ENCODE results near the gene LRMDA.

Gene LRMDA

DNA sequence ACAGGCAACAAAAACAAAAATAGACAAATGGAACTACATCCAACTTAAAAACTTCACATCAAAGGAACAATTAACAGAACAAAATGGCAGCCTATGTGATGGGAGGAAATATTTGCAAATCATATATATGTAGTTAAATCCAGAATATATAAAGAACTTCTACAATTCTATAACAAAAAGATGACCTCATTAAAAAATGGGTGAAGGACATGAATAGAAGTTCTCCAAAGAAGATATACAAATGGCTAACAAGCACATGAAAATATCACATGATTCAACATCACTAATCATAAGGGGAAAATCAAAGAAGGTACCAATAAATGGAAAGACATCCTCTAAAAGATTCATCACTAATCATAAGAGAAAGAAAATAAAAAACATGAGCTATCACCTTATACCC lies 416.1 kb downstream of the LRMDA start:
- DNase-seq = no peak
- in situ Hi-C loops (cut with MboI; ENCODE audit: low pct_unique_long_range_greater_than_20kb, low sequenced_read_pairs) = no loop called here

DNA sequence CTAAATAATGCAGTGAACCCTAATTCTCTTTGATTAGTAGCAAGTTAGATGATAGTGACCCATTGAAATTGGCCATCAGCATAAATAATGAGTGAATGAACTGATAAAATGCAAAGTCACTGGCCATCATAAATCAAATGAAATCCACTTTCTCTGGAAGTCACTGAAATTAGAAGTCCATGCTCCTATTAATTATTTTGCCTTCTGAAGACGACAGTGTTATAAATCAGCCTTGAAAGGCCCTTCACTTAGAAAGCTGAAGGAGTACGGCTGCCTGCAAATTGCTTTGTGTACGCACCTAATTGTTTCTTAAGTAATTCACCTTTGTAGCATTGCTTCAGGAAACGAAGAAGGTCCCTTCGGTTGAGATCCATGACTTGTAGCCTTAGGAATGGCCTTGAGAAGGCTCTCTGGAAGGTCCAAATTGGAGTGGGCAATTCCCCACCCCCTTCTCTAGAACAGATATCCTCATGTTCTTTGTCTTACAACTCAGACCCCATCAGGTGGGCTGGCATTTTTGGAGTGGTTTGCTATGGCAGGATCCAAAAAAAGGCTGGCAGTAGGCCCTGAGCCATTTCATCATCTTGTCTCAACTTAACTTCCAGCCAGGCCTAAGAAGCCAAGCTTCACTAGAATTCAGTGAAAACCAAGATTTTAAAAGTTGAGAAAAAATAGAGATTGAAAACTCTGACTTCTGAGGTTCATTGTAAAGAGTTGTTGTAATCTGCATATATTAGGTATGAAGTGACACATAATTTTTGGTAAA lies 420.3 kb downstream of the LRMDA start:
- in situ Hi-C loops (cut with MboI; ENCODE audit: low pct_unique_long_range_greater_than_20kb, low sequenced_read_pairs) = no loop called here

DNA sequence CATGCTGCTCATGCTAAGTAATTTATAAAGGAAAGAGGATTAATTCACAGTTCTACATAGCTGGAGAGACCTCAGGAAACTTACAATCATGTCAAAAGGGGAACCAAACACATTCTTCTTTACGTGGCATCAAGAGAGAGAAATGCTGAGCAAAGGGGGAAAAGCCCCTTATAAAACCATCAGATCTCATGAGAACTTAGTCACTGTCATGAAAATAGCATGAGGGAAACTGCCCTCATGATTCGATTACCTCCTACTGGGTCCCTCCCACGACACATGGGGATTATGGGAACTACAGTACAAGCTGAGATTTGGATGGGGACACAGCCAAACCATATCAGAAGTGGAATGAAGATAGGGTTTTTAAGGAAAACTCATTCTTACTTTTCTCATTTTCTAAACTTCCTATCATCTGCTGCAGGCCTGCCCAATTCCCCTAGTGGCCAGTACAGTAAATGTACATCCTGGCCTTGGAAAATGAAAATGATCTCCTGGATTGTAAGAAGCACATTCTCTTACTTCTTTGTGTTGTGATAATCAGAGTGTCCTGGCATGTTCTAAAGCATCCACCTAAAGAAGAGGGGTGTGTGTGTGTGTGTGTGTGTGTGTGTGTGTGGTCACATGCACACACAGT lies 421.5 kb downstream of the LRMDA start:
- no peak for DNase-seq
- in situ Hi-C loops (cut with MboI; ENCODE audit: low pct_unique_long_range_greater_than_20kb, low sequenced_read_pairs) = no loop called here

More for the DNA sequence above, 420.3 kb downstream of the LRMDA start:
- DNase-seq = no peak

- DNase-seq = no peak
- in situ Hi-C loops (cut with MboI; ENCODE audit: low pct_unique_long_range_greater_than_20kb, low sequenced_read_pairs) = no loop called here
These were observed 425.9 kb downstream of the LRMDA start for GRCh38 chr10:75857269-75857846.

GRCh38 chr10:75857896-75858295 lies 426.5 kb downstream of the LRMDA start:
- in situ Hi-C loops (cut with MboI; ENCODE audit: low pct_unique_long_range_greater_than_20kb, low sequenced_read_pairs) = no loop called here
- DNase-seq = no peak

- in situ Hi-C loops (cut with MboI; ENCODE audit: low pct_unique_long_range_greater_than_20kb, low sequenced_read_pairs) = no loop called here
These were observed 426.9 kb downstream of the LRMDA start for GRCh38 chr10:75858339-75858738.

GRCh38 chr10:75859141-75859540 lies 427.7 kb downstream of the LRMDA start:
- in situ Hi-C loops (cut with MboI; ENCODE audit: low pct_unique_long_range_greater_than_20kb, low sequenced_read_pairs) = no loop called here
- DNase-seq = no peak

More at GRCh38 chr10:75858339-75858738, 426.9 kb downstream of the LRMDA start:
- DNase-seq = no peak

- in situ Hi-C loops (cut with MboI; ENCODE audit: low pct_unique_long_range_greater_than_20kb, low sequenced_read_pairs) = no loop called here
These were observed 428.6 kb downstream of the LRMDA start for GRCh38 chr10:75860009-75860408.

GRCh38 chr10:75861582-75861981 lies 430.2 kb downstream of the LRMDA start:
- in situ Hi-C loops (cut with MboI; ENCODE audit: low pct_unique_long_range_greater_than_20kb, low sequenced_read_pairs) = no loop called here
- DNase-seq = no peak

More at GRCh38 chr10:75860009-75860408, 428.6 kb downstream of the LRMDA start:
- DNase-seq = no peak

DNA sequence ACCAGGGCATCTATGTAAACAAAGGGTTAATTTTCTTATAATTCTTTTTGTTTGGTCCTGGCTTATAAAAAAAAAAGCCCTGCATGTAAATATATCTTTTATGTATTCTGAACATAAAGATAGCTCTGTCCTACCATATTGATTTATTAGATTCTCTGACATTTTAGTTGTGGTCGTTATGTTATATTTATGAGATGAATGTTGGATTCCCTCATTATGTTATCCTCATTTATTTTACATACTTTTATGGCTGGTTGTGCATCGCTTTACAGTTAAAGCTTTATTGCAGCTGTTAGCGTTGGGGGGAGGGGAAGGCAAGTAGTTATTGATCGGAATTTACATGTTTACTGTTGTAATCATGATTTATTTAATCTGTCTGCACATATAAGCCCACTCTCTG lies 431.5 kb downstream of the LRMDA start:
- DNase-seq = no peak

DNA sequence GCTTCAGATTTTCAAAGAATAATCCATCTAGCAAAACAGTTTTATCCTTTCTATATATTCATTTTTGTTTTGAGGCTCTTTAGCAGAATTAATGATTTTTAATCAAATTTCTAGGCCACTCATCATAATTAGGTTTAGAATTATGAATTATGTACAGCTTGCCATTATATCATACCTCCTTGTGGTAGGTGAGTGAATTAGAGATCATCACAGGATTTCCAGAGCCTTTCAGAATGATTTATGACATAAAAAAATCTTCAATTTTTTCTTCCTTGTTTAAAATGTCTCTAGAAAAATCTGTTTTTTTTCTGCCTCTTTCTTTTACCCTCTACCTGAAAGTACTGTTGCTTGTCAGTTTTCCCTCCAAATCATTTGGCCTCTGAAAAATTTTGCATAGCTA lies 433.3 kb downstream of the LRMDA start:
- DNase-seq = no peak
- in situ Hi-C loops (cut with MboI; ENCODE audit: low pct_unique_long_range_greater_than_20kb, low sequenced_read_pairs) = no loop called here

More for the DNA sequence above, 431.5 kb downstream of the LRMDA start:
- in situ Hi-C loops (cut with MboI; ENCODE audit: low pct_unique_long_range_greater_than_20kb, low sequenced_read_pairs) = no loop called here

- in situ Hi-C loops (cut with MboI; ENCODE audit: low pct_unique_long_range_greater_than_20kb, low sequenced_read_pairs) = no loop called here
- no peak for DNase-seq
These were observed 434.2 kb downstream of the LRMDA start for GRCh38 chr10:75865413-75866299.

GRCh38 chr10:75866300-75866625 lies 434.8 kb downstream of the LRMDA start:
- in situ Hi-C loops (cut with MboI; ENCODE audit: low pct_unique_long_range_greater_than_20kb, low sequenced_read_pairs) = no loop called here

DNA sequence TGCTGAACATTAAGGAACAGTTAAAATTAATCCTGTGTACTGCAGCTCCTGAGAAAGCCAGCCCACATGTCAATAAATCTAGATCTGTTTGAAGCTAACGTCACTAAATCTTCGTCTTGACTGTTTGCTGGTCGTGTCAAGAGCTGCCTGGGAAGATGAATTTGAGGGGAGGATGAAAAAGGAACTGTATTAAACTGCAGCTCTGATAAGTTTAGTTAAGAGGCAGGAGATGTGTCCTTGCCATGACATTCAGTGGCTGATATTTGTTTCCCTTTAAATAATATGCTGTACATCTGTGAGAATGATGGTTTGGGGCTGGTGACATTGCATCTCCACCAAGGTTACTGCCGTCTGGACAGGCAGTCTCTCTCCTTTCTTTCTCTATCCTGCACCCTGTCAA lies 435.3 kb downstream of the LRMDA start:
- in situ Hi-C loops (cut with MboI; ENCODE audit: low pct_unique_long_range_greater_than_20kb, low sequenced_read_pairs) = no loop called here
- no peak for DNase-seq

More at GRCh38 chr10:75866300-75866625, 434.8 kb downstream of the LRMDA start:
- DNase-seq = no peak

DNA sequence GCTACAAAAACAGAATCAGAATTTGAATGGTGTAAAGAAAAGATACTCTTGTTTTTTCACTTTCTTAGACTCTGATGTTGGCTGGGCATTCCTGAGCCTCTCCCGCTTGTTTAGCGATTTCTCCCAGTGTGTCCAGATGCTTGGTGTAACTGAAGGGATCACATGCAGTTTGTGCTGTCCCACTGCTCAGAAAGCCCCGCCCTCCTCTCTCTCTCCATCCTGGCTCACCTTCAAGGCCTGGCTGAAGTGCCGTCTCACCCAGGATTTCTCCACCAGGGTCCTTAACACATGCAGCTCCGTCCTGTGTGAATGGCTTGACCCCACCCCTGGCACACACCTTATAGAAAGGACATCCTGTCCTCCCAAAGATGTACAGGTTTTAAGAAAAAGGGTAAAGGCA lies 437.1 kb downstream of the LRMDA start:
- in situ Hi-C loops (cut with MboI; ENCODE audit: low pct_unique_long_range_greater_than_20kb, low sequenced_read_pairs) = no loop called here
- no peak for DNase-seq

GRCh38 chr10:75870039-75870645 lies 438.7 kb downstream of the LRMDA start:
- in situ Hi-C loops (cut with MboI; ENCODE audit: low pct_unique_long_range_greater_than_20kb, low sequenced_read_pairs) = no loop called here
- no peak for DNase-seq

GRCh38 chr10:75875740-75876139 lies 444.3 kb downstream of the LRMDA start:
- no peak for DNase-seq
- in situ Hi-C loops (cut with MboI; ENCODE audit: low pct_unique_long_range_greater_than_20kb, low sequenced_read_pairs) = no loop called here

GRCh38 chr10:75876710-75877109 lies 445.3 kb downstream of the LRMDA start:
- no peak for DNase-seq
- in situ Hi-C loops (cut with MboI; ENCODE audit: low pct_unique_long_range_greater_than_20kb, low sequenced_read_pairs) = no loop called here

DNA sequence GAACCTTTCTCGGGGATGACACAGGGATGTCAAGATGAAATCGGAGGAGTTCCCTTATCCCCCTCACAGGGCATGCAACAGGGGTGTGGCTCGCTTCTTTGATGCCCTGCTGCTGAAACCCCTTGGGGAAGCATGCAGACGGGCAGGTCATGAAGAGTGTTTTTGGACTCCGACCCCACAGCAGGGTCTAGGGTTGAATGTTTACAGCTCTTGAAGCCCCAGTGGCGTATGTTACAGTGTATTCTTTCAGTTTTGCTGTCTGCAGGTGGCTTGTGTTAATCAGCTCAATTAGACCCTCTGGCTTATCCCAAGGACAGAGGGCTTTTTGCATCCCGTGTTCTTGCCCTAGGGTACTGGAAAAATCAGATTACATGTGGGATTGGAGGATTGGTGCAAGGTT lies 446.5 kb downstream of the LRMDA start:
- no peak for DNase-seq
- in situ Hi-C loops (cut with MboI; ENCODE audit: low pct_unique_long_range_greater_than_20kb, low sequenced_read_pairs) = no loop called here
